ENCODE measurements around the gene CAMK4.
A peak's percentile ranks its signal among the peaks of the same experiment; 100 is the strongest.

Gene CAMK4

DNA sequence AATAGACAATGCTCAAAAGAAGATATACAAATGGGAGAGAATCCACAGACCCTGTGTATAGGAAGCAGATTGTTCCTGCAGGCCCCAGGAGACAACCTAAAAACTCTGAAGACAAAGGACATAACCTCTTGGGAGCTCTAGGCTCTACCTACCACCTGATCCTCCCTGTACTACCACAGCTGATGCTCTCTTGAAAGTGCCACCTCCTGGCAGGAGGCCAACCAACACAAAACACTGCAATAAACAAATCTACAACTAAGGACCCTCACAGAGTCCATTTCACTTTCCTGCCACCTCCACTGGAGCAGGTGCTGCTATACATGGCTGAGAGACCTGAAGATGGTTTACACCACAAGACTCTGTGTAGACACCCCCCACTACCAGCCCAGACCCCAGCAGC lies 239.1 kb downstream of the CAMK4 start:
- intact Hi-C loops (cut with DNase I): no loop called here
- DNase-seq: no peak

DNA sequence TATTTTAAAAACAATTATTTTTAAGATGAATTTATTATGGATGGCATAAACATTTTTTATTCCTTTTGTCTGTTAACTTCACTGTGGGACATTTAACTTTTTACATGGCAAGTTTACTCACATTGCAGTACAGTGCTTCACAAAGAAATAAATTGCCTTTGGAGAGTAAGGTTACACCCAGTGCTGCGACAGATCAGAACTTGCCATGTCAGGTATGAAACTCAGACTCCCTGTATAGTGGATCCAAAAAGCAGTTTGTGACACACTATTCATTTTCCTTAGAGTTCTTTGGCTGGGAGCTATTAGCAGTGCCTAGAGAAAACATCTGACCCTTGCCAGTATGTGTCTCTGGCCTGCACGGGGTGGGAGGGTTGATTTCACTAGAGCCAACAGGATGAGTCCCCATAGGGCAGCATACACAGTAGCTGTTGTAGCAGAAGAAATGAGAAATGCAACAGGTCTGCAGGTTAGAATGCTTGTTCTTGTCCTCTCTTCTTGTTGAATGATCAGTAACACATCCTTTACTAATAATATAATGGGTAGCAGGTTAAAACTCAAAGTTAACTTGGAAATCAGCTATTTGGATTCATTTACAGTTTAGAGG lies 245.2 kb downstream of the CAMK4 start:
- DNase-seq: peak in 1 of 10 donors; percentile 58
- intact Hi-C loops (cut with DNase I): no loop called here

DNA sequence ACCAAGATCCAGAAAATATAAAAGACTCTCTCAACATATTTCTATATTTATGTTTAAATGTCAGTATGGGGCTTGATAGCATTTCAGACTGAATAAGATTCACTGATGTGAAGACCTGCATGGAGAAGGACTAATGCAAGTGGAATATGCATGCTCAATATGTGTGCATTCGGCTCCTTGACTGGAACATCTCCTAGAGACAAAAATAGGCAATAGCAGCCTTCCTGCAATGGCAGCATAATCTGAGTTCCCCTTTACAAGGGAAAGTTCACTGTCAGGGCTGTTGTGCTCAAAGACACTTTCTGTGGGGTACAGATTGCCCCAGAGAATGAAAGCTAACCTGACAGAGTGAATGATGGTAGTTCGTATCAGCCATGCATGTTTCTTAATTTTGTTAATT lies 245.7 kb downstream of the CAMK4 start:
- intact Hi-C loops (cut with DNase I): no loop called here
- no peak for DNase-seq

DNA sequence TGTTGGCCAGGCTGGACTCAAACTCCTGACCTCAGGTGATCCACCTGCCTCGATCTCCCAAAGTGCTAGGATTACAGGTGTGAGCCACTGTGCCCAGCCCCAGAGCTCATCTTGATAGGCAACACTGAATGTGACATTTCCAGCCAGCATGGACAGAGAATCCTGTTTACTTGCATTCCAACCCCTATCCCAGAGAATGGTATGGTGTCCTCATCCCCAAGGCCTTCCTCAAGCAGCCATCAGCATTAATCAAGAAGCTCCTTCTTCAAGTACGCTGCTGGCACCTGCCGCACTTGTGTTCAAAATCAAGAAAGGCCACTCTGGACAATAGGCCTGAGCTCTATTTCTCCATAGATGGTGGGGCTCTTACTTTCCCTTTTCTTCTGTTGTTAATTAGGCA lies 247.9 kb downstream of the CAMK4 start:
- intact Hi-C loops (cut with DNase I): no loop called here
- DNase-seq: no peak

DNA sequence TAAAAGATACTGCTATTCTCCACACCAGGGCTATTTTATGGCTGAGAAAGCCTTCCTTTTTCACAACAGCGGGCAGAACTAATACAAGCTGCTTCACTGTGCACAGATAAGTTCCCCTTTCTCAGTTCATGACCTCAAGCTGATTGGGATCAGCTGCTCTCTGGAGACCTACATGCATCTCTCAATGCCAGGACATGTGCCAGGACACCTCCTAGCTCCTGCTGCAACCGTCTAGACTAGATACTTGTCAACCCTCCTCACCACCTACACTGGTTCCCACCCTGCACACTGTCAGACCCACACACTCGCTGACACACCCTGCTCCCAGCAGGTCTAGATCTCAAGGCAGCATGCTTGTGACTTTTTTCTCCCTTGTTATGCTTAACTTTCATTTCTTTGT lies 248.4 kb downstream of the CAMK4 start:
- intact Hi-C loops (cut with DNase I): no loop called here
- peak in 1 of 10 donors; percentile 51 for DNase-seq

DNA sequence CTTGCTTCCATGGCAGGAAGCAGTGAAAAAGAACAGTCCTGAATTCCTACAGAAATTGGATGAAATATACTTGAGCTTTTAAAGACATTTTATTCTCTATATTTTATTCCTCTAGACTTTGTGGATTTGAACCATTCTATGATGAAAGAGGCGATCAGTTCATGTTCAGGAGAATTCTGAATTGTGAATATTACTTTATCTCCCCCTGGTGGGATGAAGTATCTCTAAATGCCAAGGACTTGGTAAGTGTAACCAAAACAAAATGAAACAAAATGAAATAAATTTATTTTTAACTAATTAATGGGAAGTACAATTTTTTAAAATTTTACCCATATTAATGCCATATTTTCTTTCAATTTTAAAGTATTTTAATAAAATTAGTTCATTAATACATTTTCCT lies 254.1 kb downstream of the CAMK4 start:
- intact Hi-C loops (cut with DNase I): no loop called here

DNA sequence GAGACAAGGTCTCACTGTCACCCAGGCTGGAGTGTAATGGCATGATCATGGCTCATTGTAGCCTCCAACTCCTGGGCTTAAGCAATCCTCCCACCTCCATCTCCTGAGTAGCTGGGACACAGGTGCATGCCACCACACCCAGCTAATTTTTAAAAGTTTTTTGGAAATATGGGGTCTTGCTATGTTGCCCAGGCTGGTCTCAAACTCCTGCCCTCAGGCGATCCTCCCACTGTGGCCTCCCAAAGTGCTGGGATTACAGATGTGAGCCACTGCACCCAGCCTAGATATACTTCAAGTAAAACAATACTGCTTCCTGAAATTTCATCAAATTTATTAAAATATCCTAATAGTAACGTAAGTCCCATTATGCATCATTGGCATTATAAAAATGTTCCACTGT lies 254.7 kb downstream of the CAMK4 start:
- intact Hi-C loops (cut with DNase I): no loop called here
- no peak for DNase-seq

More for the DNA sequence above, 254.1 kb downstream of the CAMK4 start:
- DNase-seq: no peak

DNA sequence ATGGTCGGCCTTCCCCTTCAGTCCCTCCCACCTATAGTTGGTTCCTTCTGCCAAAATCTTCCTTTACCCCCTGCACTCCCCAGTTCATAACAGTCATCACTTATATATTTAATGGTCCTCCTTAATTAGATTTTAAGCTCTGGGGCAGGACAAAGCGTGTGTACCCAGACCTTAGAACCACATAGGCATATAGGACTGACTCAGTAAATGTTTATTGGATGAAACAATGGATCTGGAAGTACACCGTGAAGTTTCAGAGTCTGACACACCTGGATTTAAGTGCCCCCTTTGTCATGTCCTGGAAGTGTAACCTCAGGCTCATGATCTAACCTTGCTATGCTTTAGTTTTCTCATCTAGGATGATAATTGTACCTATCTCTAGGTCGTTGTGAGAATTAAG lies 256.2 kb downstream of the CAMK4 start:
- DNase-seq: no peak
- intact Hi-C loops (cut with DNase I): no loop called here

DNA sequence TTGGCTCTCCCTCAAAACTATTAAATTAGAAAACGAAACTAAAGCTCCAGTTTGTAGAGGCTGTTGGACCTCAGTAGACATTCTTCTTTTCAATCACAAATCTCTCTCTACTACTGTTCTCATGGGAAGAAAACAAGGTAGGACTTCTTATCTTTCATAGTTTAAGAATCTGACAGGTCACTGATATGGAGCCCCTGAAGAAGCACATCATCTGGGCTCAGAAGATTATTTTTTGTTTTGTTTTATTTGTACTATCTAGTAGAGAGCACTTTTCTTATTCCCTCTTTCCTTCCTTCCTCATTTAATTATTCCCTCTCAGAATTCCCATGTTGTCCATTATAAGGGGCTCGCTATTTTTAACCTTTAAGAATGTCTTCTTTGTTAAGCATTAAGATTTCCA lies 261.9 kb downstream of the CAMK4 start:
- intact Hi-C loops (cut with DNase I): no loop called here
- DNase-seq: no peak

DNA sequence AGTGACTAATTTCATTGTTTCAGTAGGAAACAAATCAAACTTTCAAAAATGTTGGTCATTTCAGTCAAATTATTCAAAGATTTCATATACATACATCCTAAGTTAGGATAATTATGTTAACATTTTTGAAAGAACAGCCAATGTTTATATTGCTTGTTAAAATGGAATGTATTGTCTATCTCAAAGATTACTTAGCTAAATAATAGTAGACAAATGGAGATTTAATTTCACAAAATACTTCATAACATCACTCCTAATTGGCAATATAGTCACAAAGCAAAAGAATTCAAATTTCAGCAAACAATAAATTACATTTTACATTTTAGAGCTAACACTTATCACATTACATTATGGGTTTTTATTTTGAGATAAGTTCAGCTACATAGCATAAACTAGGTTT lies 262.7 kb downstream of the CAMK4 start:
- intact Hi-C loops (cut with DNase I): no loop called here
- DNase-seq: no peak

DNA sequence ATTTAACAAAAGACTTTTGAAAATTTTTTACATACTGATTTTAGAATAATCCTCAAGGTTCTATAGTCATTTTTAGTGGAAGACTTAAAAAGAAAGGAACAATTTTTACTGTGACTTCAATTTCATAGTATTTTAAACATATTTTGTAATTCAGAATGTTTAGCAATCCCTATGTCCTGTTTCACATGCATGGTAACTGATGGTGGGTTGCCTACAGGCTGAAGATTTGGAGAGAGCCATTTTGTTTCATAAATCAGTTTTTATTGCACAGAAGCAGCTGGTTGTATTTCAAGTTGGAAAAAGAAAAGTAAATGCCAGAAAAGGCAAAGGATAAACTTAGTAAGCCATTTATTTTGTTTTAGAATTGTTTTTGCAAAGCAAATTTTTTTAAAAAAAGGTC lies 264.2 kb downstream of the CAMK4 start:
- DNase-seq: no peak
- intact Hi-C loops (cut with DNase I): no loop called here

DNA sequence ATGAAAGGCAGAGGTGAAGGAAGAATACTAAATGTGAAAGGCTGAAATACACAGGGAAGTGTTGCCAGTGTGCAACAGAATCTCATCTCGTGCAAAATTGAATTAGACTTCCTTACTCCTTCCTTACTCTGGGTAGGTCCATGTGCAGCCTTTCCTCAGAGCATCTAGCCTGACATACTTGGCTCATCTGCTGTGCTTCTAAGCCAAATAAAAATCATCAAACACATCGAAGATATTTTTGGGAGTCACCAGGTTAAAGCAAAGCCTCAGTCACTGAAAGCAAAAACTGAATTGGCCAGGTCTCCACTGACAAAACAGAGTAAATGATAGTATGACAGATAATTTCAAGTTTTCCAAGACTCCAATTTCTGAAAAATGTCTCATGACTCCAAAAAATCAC lies 268.8 kb downstream of the CAMK4 start:
- no peak for DNase-seq
- intact Hi-C loops (cut with DNase I): no loop called here

DNA sequence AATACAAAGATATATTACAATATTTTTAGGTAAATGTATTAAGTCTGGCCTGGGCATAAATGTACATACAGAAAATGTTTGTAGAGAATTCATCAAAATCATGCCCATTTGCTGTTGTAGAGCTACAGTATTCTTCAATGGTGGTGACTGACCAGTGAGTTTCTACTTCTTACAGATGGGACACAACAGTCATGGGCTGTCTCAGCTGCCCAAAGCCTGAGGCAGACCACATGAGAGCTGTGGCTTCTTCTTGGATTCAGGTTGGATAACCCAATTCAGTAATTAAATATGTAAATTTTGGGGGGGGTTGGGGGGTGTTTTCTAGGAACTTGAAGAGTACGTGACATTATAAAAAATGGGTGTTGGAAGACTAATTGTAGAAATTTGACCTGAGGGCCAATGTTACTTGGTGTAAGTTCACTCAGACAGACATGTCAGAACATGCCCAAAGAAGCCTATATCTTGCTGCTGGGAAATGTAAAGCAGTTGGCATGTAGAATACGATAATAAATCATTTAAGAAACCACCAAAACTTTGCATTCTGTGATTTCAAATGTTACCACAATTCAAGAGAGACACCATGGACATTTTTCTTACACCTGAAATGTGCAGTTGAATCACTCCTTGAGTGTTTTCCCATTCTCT lies 270.3 kb downstream of the CAMK4 start:
- no peak for DNase-seq
- intact Hi-C loops (cut with DNase I): no loop called here

DNA sequence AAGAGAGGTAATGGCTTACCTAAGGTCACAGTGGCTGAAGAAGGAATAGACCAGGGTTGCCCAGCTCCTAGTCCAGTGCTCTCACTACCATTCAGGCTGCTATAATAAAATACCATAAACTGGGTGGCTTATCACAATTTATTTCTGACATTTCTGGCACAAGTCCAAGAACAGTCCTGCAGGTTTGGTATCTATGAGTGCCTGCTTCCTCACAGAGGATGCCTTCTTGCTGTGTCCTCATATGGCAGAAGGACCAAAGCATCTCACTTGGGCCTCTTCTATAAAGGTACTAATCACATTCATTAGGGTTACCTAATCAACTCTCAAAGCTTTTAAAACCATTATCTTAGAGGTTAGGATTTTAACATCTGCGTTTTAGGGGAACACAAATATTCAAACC lies 271.0 kb downstream of the CAMK4 start:
- intact Hi-C loops (cut with DNase I): no loop called here
- DNase-seq: no peak

DNA sequence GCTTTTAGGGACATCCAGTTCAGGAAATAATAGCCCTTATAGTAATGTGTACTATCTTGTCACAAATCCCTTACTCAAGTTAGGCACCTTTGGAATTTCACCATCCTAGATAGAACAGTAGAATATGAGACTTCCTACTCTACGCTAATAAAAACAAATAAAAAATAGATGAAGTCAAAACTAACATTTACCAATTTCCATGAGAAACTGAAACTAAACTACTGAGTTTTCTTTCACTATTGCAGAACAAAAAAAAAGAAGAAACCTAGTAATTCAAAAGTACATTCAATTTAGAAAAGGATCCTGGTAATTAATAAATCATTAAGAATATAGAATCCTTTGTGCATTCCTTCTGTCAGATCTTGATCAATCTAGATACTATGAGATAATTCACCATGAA lies 274.2 kb downstream of the CAMK4 start:
- intact Hi-C loops (cut with DNase I): no loop called here

DNA sequence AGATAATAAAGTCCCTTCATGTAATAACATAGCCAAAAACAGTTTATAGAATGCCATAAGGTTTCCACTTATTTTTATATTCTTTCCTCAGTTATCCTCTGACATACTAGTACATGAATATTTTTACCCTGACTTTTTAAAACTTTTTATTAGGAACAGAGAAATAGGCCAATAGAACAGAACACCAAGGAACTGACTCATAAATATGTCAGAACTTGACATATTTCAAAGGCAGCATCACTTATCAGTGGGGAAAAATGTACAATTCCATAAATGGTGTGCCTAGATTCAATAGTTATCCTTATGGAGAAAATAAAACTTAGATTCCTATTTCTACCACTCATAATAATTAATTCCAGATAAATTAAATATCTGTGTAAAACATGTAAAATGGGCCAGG lies 278.8 kb downstream of the CAMK4 start:
- intact Hi-C loops (cut with DNase I): no loop called here
- DNase-seq: no peak

More for the DNA sequence above, 274.2 kb downstream of the CAMK4 start:
- DNase-seq: no peak

DNA sequence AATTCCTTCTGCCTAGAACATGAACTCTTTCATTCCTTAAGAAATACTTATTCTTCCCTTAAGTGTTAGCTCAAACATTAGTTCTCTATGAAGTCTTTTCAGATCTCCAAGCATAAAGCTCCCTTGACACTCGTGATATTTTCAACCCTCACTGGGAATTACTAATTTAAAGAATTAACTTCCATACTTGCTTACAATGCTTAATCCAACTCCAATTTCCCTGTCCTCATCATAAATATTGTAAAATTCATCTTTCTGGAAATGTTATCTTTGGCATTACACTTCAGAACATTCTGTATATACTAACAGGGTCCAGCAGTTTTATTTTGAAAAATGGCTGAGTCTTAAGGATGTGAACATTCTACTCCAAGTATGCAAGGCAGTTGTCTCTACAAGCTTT lies 280.9 kb downstream of the CAMK4 start:
- intact Hi-C loops (cut with DNase I): no loop called here

DNA sequence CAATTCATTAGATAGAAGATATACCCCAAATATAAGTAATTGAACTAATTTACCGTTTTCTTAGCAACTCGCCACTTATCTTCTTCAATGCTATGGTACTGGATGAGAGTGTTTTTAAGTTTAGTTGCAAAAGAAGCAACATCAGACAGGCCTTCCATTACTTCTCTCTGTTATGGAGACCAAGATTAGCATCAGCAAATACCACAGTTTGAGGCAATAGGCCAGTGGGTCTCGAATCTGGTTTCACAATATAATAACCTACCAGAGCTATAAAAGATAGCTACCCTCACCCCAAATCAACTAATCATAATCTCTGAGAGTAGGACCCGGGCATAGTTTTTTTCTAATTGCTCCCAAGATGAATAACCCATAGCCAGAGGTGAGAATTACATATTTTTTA lies 283.1 kb downstream of the CAMK4 start:
- intact Hi-C loops (cut with DNase I): no loop called here
- no peak for DNase-seq

More for the DNA sequence above, 280.9 kb downstream of the CAMK4 start:
- no peak for DNase-seq

DNA sequence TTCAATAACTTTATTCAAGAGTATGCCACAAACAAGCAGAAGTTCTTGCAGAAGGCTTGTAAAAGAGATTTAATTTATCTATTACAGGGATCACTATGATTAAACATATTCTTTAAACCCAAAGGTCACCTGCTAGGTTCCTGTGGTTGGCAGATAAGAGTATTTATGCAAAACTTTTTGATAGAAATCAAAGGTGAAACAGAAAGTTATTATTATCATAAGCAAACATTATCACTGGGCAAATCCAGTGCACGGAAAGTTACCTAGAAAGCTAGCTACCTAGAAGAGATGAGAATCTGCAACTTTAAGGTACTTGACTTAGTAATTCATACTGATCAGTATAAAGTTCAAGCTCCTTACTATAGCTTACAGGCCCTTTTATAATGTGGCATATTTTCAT lies 284.9 kb downstream of the CAMK4 start:
- DNase-seq: no peak
- intact Hi-C loops (cut with DNase I): no loop called here

DNA sequence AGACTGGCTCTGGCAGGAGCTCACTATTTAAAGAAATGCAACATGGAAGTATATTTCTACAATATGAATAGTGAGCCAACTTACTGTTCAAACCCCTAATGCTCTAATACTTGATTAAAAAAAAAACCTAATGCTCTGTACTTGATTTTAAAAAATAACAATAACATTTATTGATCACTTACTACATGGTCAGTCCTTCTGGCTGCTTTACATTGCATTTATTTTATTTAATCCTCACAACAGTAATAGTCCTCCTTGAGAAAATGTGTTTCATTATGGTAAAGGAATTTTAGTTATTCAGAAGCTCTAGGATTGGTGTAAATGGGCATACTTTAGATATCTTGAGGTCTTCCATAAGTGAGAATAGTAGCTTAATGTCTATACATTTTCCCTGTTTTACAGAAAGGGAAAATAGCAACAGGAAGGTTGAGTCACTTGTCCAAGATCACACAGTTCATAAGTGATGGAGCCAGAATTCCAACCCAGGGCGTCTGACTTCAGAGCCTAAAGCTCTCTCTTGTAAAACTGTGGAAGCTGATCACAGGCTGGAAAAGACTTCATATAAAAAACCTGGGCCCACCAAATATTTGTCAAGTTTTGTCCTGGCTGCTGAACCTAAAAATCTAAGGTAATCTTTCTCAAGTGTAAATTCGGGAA lies 287.1 kb downstream of the CAMK4 start:
- intact Hi-C loops (cut with DNase I): no loop called here

DNA sequence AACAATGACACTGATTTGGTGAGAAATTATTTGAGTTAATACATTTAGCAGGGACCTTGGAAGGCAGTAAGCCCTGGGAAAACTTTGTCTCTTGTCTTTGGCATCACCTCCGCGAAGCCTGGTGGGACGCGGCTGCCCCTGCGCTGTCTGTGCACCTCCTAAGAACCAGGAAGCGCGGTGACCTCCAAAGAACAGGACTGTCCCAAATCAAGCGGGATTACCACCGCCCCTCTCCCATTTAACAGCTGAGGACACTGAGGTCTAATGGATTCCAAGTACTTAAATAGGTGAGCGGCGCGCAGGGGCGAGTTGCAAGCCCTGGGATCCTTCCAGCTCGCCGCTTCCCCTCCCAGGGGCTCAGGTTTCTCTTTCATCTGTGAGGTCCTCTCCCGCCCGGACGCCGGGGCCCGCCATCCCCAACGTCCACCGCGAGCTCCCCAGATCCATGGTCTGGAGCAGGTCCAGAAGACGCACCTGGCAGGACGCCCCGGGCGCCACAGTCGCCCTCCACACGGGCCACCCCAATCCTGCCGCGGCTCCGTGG lies 287.7 kb downstream of the CAMK4 start:
- DNase-seq: peak in 4 of 10 donors; percentile 14 to 72 (median 32)
- intact Hi-C loops (cut with DNase I): no loop called here

More for the DNA sequence above, 287.1 kb downstream of the CAMK4 start:
- no peak for DNase-seq

All from posterior cingulate gyrus (tissue), 11 donors.